SK-N-SH treated with all-trans-retinoic acid at 6 μM for 48 hours (cell line): Measurements from ENCODE around the gene SEC31A.

Source experiments
- ATAC-seq: fragments of 200-7000 bp; cut with Tn5 transposase; 3 replicates; pipeline ENCODE4 v1.9.1; 2020; ENCODE audit warnings: mild to moderate bottlenecking, moderate library complexity
- ARNTL ChIP-seq: fragments of 450-650 bp; formaldehyde crosslinking; IDR thresholded peaks from 2 replicates; pipeline ENCODE4 v1.5.0; 2020; ENCODE audit warnings: low read depth, mild to moderate bottlenecking, moderate library complexity, borderline replicate concordance
- CSDC2 ChIP-seq: fragments of 250-450 bp; sonication (Bioruptor Pico); IDR thresholded peaks from 2 replicates; pipeline ENCODE4 v1.5.0; 2020; ENCODE audit warnings: mild to moderate bottlenecking, moderate library complexity
- ESRRG ChIP-seq: fragments of 250-450 bp; sonication (Bioruptor Pico); IDR thresholded peaks from 2 replicates; pipeline ENCODE4 v1.6.1; 2021; ENCODE audit warnings: mild to moderate bottlenecking
- GLIS3 ChIP-seq: fragments of 250-450 bp; sonication (Bioruptor Pico); IDR thresholded peaks from 2 replicates; pipeline ENCODE4 v1.5.0; 2020; ENCODE audit warnings: mild to moderate bottlenecking, moderate library complexity
- PPARA ChIP-seq: fragments of 250-450 bp; sonication (Bioruptor Pico); IDR thresholded peaks from 2 replicates; pipeline ENCODE4 v1.5.0; 2020; ENCODE audit warnings: mild to moderate bottlenecking, borderline replicate concordance
- RARB ChIP-seq: fragments of 250-450 bp; sonication (Bioruptor Pico); IDR thresholded peaks from 2 replicates; pipeline ENCODE4 v1.8.0; 2021; ENCODE audit warnings: mild to moderate bottlenecking, moderate library complexity
- SNAI2 ChIP-seq: fragments of 250-450 bp; sonication (Bioruptor Pico); IDR thresholded peaks from 2 replicates; pipeline ENCODE4 v1.5.0; 2020; ENCODE audit warnings: mild to moderate bottlenecking, moderate library complexity
- TCF4 ChIP-seq: fragments of 250-450 bp; sonication (Bioruptor Pico); IDR thresholded peaks from 2 replicates; pipeline ENCODE4 v1.8.0; 2021; ENCODE audit warnings: mild to moderate bottlenecking, moderate library complexity, borderline replicate concordance
- TOX ChIP-seq: fragments of 250-450 bp; sonication (Bioruptor Pico); IDR thresholded peaks from 2 replicates; pipeline ENCODE4 v1.8.0; 2021; ENCODE audit warnings: mild to moderate bottlenecking, moderate library complexity, borderline replicate concordance
- ZFP3 ChIP-seq: fragments of 250-450 bp; sonication (Bioruptor Pico); IDR thresholded peaks from 2 replicates; pipeline ENCODE4 v1.5.0; 2020; ENCODE audit warnings: mild to moderate bottlenecking, moderate library complexity
- ZFP30 ChIP-seq: fragments of 450-650 bp; formaldehyde crosslinking; IDR thresholded peaks from 2 replicates; pipeline ENCODE4 v1.5.0; 2022; ENCODE audit warnings: mild to moderate bottlenecking, moderate library complexity
- ZNF565 ChIP-seq: fragments of 450-650 bp; formaldehyde crosslinking; conservative IDR thresholded peaks from 2 replicates; pipeline ENCODE4 v1.5.0; 2020; ENCODE audit warnings: low read depth, mild to moderate bottlenecking, moderate library complexity
- ZNF70 ChIP-seq: fragments of 450-650 bp; formaldehyde crosslinking; IDR thresholded peaks from 2 replicates; pipeline ENCODE4 v1.5.0; 2020; ENCODE audit warnings: mild to moderate bottlenecking, moderate library complexity
- ZNF8 ChIP-seq: fragments of 450-650 bp; formaldehyde crosslinking; IDR thresholded peaks from 2 replicates; pipeline ENCODE4 v1.5.0; 2020; ENCODE audit warnings: mild to moderate bottlenecking, moderate library complexity
- TF ChIP-seq, protein P1 (sequence below): fragments of 250-450 bp; sonication (Bioruptor Pico); IDR thresholded peaks from 2 replicates; pipeline ENCODE4 v1.8.0; 2021; ENCODE audit warnings: low read depth, mild to moderate bottlenecking, moderate library complexity, borderline replicate concordance
- TF ChIP-seq, protein P2 (sequence below): fragments of 250-450 bp; sonication (Bioruptor Pico); IDR thresholded peaks from 2 replicates; pipeline ENCODE4 v1.5.1; 2020; ENCODE audit warnings: low read depth, mild to moderate bottlenecking, moderate library complexity
- TF ChIP-seq, protein P3 (sequence below): fragments of 250-450 bp; sonication (Bioruptor Pico); IDR thresholded peaks from 2 replicates; pipeline ENCODE4 v1.8.0; 2020; ENCODE audit warnings: mild to moderate bottlenecking, moderate library complexity, borderline replicate concordance
- TF ChIP-seq, protein P4 (sequence below): fragments of 250-450 bp; sonication (Bioruptor Pico); IDR thresholded peaks from 2 replicates; pipeline ENCODE4 v1.5.1; 2021; ENCODE audit warnings: mild to moderate bottlenecking, moderate library complexity
- TF ChIP-seq, protein P5 (sequence below): fragments of 250-450 bp; sonication (Bioruptor Pico); IDR thresholded peaks from 2 replicates; pipeline ENCODE4 v1.5.0; 2020; ENCODE audit warnings: mild to moderate bottlenecking, moderate library complexity

SEC31A gene

DNA sequence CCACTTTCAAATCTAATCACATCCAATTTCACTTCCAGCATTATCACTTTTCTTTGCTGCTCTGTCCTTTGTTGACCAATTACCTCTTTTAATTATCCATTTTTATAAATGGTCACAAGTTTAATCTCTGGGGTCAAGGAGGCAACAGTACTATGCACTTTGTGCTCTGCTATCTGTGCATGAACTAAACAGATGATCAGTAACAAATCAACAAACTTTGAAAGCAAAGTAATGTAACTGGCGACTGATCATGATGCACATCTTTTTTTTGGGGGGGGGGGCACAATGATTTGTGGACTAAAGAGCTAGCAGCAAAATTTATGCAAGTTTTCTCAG, 1.5 kb upstream of the SEC31A start:
- no peak for ATAC-seq
- no peak for TF ChIP-seq ZNF8 (CRISPR knock-in tag)
- no peak for TF ChIP-seq SNAI2 (CRISPR knock-in tag)
- no peak for TF ChIP-seq PPARA (CRISPR knock-in tag)
- no peak for TF ChIP-seq ZNF565
- TF ChIP-seq ZFP3 (CRISPR knock-in tag) = no peak

DNA sequence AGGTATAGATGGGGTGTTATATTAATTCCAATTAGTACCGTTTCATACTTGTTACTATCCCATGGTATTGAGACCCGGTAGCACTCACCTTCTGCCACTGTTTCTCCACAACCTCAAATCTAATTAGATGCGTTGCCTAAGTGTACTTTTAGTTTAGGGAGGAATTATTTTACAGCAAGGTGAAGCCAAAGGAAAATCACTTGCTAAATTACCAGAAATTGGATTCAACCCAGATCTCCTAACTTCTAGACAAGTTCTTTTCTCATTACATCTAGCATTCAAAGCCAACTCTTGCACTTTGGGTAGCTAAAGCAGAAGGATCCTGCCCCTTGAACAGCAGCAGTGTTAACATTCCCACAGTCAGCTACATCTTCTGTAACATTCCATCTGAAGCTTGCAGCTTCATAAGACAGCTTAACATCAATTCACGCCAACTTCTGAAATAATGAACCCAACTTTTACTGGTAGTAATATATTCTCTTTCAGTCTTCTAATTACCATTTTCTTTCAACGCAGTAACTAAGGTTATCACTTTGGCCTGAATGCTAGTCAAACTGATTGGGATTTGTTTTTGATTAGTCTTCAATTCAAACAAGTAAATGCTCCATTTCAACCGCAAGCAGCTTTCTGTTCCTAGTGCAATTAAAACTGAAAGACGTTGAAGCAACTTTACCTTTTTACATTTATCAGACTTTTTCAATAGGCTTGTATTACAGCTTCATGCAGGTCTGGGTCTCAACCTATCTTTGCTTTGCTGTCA, 934 bp upstream of the SEC31A start:
- peak; percentile 14 for ATAC-seq
- TF ChIP-seq ZNF565 = no peak
- TF ChIP-seq, protein P1, sequence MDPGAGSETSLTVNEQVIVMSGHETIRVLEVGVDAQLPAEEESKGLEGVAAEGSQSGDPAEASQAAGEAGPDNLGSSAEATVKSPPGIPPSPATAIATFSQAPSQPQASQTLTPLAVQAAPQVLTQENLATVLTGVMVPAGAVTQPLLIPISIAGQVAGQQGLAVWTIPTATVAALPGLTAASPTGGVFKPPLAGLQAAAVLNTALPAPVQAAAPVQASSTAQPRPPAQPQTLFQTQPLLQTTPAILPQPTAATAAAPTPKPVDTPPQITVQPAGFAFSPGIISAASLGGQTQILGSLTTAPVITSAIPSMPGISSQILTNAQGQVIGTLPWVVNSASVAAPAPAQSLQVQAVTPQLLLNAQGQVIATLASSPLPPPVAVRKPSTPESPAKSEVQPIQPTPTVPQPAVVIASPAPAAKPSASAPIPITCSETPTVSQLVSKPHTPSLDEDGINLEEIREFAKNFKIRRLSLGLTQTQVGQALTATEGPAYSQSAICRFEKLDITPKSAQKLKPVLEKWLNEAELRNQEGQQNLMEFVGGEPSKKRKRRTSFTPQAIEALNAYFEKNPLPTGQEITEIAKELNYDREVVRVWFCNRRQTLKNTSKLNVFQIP (CRISPR knock-in tag) = no peak
- TF ChIP-seq RARB (CRISPR knock-in tag) = no peak
- TF ChIP-seq PPARA (CRISPR knock-in tag) = no peak
- TF ChIP-seq, protein P2, sequence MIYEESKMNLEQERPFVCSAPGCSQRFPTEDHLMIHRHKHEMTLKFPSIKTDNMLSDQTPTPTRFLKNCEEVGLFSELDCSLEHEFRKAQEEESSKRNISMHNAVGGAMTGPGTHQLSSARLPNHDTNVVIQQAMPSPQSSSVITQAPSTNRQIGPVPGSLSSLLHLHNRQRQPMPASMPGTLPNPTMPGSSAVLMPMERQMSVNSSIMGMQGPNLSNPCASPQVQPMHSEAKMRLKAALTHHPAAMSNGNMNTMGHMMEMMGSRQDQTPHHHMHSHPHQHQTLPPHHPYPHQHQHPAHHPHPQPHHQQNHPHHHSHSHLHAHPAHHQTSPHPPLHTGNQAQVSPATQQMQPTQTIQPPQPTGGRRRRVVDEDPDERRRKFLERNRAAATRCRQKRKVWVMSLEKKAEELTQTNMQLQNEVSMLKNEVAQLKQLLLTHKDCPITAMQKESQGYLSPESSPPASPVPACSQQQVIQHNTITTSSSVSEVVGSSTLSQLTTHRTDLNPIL (CRISPR knock-in tag) = no peak
- TF ChIP-seq, protein P3, sequence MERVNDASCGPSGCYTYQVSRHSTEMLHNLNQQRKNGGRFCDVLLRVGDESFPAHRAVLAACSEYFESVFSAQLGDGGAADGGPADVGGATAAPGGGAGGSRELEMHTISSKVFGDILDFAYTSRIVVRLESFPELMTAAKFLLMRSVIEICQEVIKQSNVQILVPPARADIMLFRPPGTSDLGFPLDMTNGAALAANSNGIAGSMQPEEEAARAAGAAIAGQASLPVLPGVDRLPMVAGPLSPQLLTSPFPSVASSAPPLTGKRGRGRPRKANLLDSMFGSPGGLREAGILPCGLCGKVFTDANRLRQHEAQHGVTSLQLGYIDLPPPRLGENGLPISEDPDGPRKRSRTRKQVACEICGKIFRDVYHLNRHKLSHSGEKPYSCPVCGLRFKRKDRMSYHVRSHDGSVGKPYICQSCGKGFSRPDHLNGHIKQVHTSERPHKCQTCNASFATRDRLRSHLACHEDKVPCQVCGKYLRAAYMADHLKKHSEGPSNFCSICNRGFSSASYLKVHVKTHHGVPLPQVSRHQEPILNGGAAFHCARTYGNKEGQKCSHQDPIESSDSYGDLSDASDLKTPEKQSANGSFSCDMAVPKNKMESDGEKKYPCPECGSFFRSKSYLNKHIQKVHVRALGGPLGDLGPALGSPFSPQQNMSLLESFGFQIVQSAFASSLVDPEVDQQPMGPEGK (CRISPR knock-in tag) = no peak
- TF ChIP-seq ARNTL (CRISPR knock-in tag) = no peak
- no peak for TF ChIP-seq GLIS3 (CRISPR knock-in tag)
- no peak for TF ChIP-seq TCF4
- TF ChIP-seq ESRRG (CRISPR knock-in tag) = no peak
- no peak for TF ChIP-seq TOX (CRISPR knock-in tag)
- TF ChIP-seq CSDC2 (CRISPR knock-in tag) = no peak

DNA sequence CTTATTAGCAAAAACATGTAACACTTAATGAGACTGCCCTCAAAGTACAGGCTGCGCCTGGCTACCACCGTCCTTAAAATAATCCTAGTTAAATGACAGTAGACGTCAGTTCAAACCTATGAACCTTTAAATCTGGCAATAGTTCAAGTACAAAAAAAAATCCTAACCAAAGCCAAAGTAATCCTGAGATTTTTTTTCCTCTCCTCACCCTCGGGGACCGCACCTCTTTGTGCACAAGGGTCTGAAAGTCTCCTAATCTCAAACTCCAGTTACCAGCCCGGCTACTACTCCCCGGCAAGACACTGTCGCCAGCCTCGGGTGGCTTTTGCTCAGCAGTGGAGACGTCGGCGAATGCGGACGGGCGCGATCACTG, 439 bp downstream of the SEC31A start:
- no peak for TF ChIP-seq TCF4
- no peak for TF ChIP-seq ARNTL (CRISPR knock-in tag)
- TF ChIP-seq CSDC2 (CRISPR knock-in tag) = no peak
- TF ChIP-seq ZNF70 = no peak
- no peak for TF ChIP-seq ZNF565
- no peak for TF ChIP-seq ZFP30
- no peak for TF ChIP-seq RARB (CRISPR knock-in tag)
- TF ChIP-seq, protein P4, sequence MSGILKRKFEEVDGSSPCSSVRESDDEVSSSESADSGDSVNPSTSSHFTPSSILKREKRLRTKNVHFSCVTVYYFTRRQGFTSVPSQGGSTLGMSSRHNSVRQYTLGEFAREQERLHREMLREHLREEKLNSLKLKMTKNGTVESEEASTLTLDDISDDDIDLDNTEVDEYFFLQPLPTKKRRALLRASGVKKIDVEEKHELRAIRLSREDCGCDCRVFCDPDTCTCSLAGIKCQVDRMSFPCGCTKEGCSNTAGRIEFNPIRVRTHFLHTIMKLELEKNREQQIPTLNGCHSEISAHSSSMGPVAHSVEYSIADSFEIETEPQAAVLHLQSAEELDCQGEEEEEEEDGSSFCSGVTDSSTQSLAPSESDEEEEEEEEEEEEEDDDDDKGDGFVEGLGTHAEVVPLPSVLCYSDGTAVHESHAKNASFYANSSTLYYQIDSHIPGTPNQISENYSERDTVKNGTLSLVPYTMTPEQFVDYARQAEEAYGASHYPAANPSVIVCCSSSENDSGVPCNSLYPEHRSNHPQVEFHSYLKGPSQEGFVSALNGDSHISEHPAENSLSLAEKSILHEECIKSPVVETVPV (CRISPR knock-in tag) = no peak
- TF ChIP-seq TOX (CRISPR knock-in tag) = no peak
- TF ChIP-seq SNAI2 (CRISPR knock-in tag) = no peak
- no peak for TF ChIP-seq ZNF8 (CRISPR knock-in tag)
- TF ChIP-seq, all 23 proteins: peak for 0
- peak; percentile 4 for ATAC-seq

DNA sequence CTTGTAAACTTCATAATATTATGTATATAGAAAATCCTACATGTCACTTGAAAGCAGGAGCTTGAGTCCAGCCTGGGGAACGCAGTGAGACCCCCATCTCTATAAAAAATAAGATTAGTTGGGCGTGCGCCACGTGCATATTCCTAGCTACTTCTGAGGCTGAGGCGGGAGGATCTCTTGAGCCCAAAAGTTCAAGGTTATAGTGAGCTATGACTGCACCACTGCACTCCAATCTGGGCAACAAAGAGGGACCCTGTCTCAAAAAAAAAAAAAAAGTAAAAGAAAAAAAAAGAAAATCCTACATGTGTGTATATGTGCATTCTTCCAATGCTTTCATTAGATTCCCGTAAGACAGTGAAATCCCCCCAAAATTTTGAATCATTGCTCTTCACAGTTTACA, 1.7 kb downstream of the SEC31A start:
- no peak for ATAC-seq
- TF ChIP-seq ZNF8 (CRISPR knock-in tag) (no peak), ZFP30 (no peak), ZNF565 (no peak), ZFP3 (CRISPR knock-in tag) (no peak), ESRRG (CRISPR knock-in tag) (no peak), SNAI2 (CRISPR knock-in tag) (no peak), GLIS3 (CRISPR knock-in tag) (no peak), PPARA (CRISPR knock-in tag) (no peak)
- TF ChIP-seq, protein P5, sequence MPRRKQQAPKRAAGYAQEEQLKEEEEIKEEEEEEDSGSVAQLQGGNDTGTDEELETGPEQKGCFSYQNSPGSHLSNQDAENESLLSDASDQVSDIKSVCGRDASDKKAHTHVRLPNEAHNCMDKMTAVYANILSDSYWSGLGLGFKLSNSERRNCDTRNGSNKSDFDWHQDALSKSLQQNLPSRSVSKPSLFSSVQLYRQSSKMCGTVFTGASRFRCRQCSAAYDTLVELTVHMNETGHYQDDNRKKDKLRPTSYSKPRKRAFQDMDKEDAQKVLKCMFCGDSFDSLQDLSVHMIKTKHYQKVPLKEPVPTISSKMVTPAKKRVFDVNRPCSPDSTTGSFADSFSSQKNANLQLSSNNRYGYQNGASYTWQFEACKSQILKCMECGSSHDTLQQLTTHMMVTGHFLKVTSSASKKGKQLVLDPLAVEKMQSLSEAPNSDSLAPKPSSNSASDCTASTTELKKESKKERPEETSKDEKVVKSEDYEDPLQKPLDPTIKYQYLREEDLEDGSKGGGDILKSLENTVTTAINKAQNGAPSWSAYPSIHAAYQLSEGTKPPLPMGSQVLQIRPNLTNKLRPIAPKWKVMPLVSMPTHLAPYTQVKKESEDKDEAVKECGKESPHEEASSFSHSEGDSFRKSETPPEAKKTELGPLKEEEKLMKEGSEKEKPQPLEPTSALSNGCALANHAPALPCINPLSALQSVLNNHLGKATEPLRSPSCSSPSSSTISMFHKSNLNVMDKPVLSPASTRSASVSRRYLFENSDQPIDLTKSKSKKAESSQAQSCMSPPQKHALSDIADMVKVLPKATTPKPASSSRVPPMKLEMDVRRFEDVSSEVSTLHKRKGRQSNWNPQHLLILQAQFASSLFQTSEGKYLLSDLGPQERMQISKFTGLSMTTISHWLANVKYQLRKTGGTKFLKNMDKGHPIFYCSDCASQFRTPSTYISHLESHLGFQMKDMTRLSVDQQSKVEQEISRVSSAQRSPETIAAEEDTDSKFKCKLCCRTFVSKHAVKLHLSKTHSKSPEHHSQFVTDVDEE (CRISPR knock-in tag) = no peak
- TF ChIP-seq, protein P4 (CRISPR knock-in tag) = no peak
- TF ChIP-seq, protein P1 (CRISPR knock-in tag) = no peak
- TF ChIP-seq, protein P3 (CRISPR knock-in tag) = no peak
- TF ChIP-seq, all 23 proteins: peak for 0
